PFSK-1 (cell line): Measurements from ENCODE around the gene TCEANC.

Experiments used
- REST ChIP-seq, 2 experiments: IDR thresholded peaks; 2 replicates each; pipeline versions ENCODE4 v1.6.1 to v1.8.0; 2011 to 2012; ENCODE audit warnings: low read depth in 2 of 2, low read length in 2 of 2, control low read depth in 1 of 2, inconsistent platforms in 1 of 2, mild to moderate bottlenecking in 1 of 2, moderate library complexity in 1 of 2; ENCODE audit not compliant: insufficient read depth in 1 of 2
- TAF1 ChIP-seq: IDR thresholded peaks from 2 replicates; pipeline ENCODE4 v1.6.1; 2012; ENCODE audit warnings: low read length, control low read depth, borderline replicate concordance; ENCODE audit not compliant: insufficient read depth

- TF ChIP-seq REST (IDR thresholded peaks at IDR 0.05; ENCODE audit: insufficient read depth in 1 of 2, low read depth in 2 of 2, low read length in 2 of 2) (no peak), TAF1 (no peak)
Observed at GRCh38 chrX:13670197-13670596, 17.3 kb downstream of the TCEANC start.
